H9 (cell line): ENCODE results near the gene ISCU. TPM values are rescaled to one million over a fixed set of nuclear protein-coding genes. Genes with fewer than 3 reads are reported as not detected.
A peak's percentile ranks its signal among the peaks of the same experiment; 100 is the strongest.

ENCODE experiments used
- DNase-seq: peaks from one replicate; pipeline ENCODE4 v3.0.0-alpha.2; 2017
- H2AFZ ChIP-seq: one replicate; pipeline ENCODE4 v1.6.1; 2013; ENCODE audit warnings: mild to moderate bottlenecking, low read length, control low read depth, moderate library complexity
- H2AK5ac ChIP-seq: 2 replicates; pipeline ENCODE4 v1.6.1; 2013; ENCODE audit warnings: low read length, control low read depth, mixed read lengths; ENCODE audit not compliant: insufficient read length
- H2BK120ac ChIP-seq: one replicate; pipeline ENCODE4 v1.6.1; 2013; ENCODE audit warnings: low read depth, mild to moderate bottlenecking, low read length, control low read depth, inconsistent platforms; ENCODE audit not compliant: poor library complexity, severe bottlenecking
- H2BK12ac ChIP-seq: 2 replicates; pipeline ENCODE4 v1.6.1; 2013; ENCODE audit warnings: low read length, control low read depth, mixed read lengths, low read depth; ENCODE audit not compliant: insufficient read length
- H2BK15ac ChIP-seq: 2 replicates; pipeline ENCODE4 v1.6.1; 2013; ENCODE audit warnings: low read depth, low read length, control low read depth
- H2BK20ac ChIP-seq: one replicate; pipeline ENCODE4 v1.6.1; 2013; ENCODE audit warnings: low read depth, mild to moderate bottlenecking, low read length, control low read depth, inconsistent platforms; ENCODE audit not compliant: poor library complexity, severe bottlenecking
- H2BK5ac ChIP-seq: 2 replicates; pipeline ENCODE4 v1.6.1; 2013; ENCODE audit warnings: low read length, control low read depth, mixed read lengths; ENCODE audit not compliant: insufficient read length
- H3K14ac ChIP-seq: 2 replicates; pipeline ENCODE4 v1.6.1; 2013; ENCODE audit warnings: low read length, control low read depth; ENCODE audit not compliant: insufficient read depth
- H3K18ac ChIP-seq: 2 replicates; pipeline ENCODE4 v1.6.1; 2013; ENCODE audit warnings: low read depth, mild to moderate bottlenecking, mixed read lengths, low read length, control low read depth; ENCODE audit not compliant: insufficient read length
- H3K23ac ChIP-seq: 2 replicates; pipeline ENCODE4 v1.6.1; 2013; ENCODE audit warnings: low read length, control low read depth, mixed read lengths, low read depth; ENCODE audit not compliant: insufficient read length
- H3K23me2 ChIP-seq: 2 replicates; pipeline ENCODE4 v1.6.1; 2013; ENCODE audit warnings: low read depth, mild to moderate bottlenecking, mixed read lengths, low read length, control low read depth; ENCODE audit not compliant: insufficient read length, poor library complexity, severe bottlenecking
- H3K27ac ChIP-seq: 2 replicates; pipeline ENCODE4 v1.5.1; 2013; ENCODE audit warnings: low read length, control low read depth, mixed read lengths, low read depth; ENCODE audit not compliant: insufficient read length
- H3K27me3 ChIP-seq: 2 replicates; pipeline ENCODE4 v1.6.1; 2013; ENCODE audit warnings: low read length, control low read depth, inconsistent platforms; ENCODE audit not compliant: insufficient read depth
- H3K4ac ChIP-seq: 2 replicates; pipeline ENCODE4 v1.6.1; 2013; ENCODE audit warnings: low read depth, mild to moderate bottlenecking, control low read depth, inconsistent platforms, low read length, moderate library complexity
- H3K4me1 ChIP-seq: 2 replicates; pipeline ENCODE4 v1.6.1; 2013; ENCODE audit warnings: low read length, control low read depth, inconsistent platforms; ENCODE audit not compliant: insufficient read depth
- H3K4me2 ChIP-seq: 2 replicates; pipeline ENCODE4 v1.6.1; 2013; ENCODE audit warnings: low read length, control low read depth, mixed read lengths; ENCODE audit not compliant: insufficient read length, insufficient read depth
- H3K56ac ChIP-seq: 2 replicates; pipeline ENCODE4 v1.6.1; 2013; ENCODE audit warnings: low read depth, mild to moderate bottlenecking, mixed read lengths, low read length, control low read depth; ENCODE audit not compliant: insufficient read length
- H3K79me1 ChIP-seq: 2 replicates; pipeline ENCODE4 v1.6.1; 2013; ENCODE audit warnings: low read depth, mild to moderate bottlenecking, moderate library complexity, low read length, control low read depth, inconsistent platforms; ENCODE audit not compliant: insufficient read depth, poor library complexity, severe bottlenecking
- H3K79me2 ChIP-seq: 2 replicates; pipeline ENCODE4 v1.6.1; 2013; ENCODE audit warnings: low read length, control low read depth, inconsistent platforms; ENCODE audit not compliant: insufficient read depth
- H3K9ac ChIP-seq: 2 replicates; pipeline ENCODE4 v1.6.1; 2013; ENCODE audit warnings: low read length, control low read depth, mixed read lengths; ENCODE audit not compliant: insufficient read length; ENCODE audit errors: extremely low read depth
- H3K9me3 ChIP-seq: one replicate; pipeline ENCODE4 v1.6.1; 2013; ENCODE audit warnings: low read depth, low read length, inconsistent platforms; ENCODE audit not compliant: control insufficient read depth
- H3T11ph ChIP-seq: one replicate; pipeline ENCODE4 v1.6.1; 2013; ENCODE audit warnings: mild to moderate bottlenecking, low read length, control low read depth, inconsistent platforms
- H4K20me1 ChIP-seq: one replicate; pipeline ENCODE4 v1.6.1; 2013; ENCODE audit not compliant: control insufficient read depth, insufficient read length, insufficient read depth
- H4K5ac ChIP-seq: 2 replicates; pipeline ENCODE4 v1.6.1; 2013; ENCODE audit warnings: low read depth, mild to moderate bottlenecking, mixed read lengths, low read length, control low read depth; ENCODE audit not compliant: insufficient read length
- H4K8ac ChIP-seq: replicated peaks from 2 replicates; pipeline ENCODE4 v1.6.1; 2013; ENCODE audit warnings: low read length, control low read depth, mixed read lengths, low read depth; ENCODE audit not compliant: insufficient read length
- H4K91ac ChIP-seq: 2 replicates; pipeline ENCODE4 v1.6.1; 2013; ENCODE audit warnings: low read depth, mild to moderate bottlenecking, moderate library complexity, mixed read lengths, low read length, control low read depth; ENCODE audit not compliant: insufficient read length
- H3K27ac Mint-ChIP-seq, 3 experiments: 2 replicates in 2 of 3; 3 replicates in 1 of 3; pipeline ENCODE4 v1.8.0; 2020 to 2021; ENCODE audit warnings: mixed read lengths in 3 of 3, mild to moderate bottlenecking in 1 of 3, moderate library complexity in 1 of 3
- H3K27me3 Mint-ChIP-seq: 2 replicates; pipeline ENCODE4 v1.8.0; 2021; ENCODE audit warnings: low read depth, mild to moderate bottlenecking, moderate library complexity, mixed read lengths
- H3K36me3 Mint-ChIP-seq, 3 experiments: 2 replicates in 2 of 3; 3 replicates in 1 of 3; pipeline ENCODE4 v1.8.0; 2020 to 2021; ENCODE audit warnings: low read depth in 3 of 3, mixed read lengths in 3 of 3; ENCODE audit not compliant: insufficient read depth in 1 of 3
- H3K4me1 Mint-ChIP-seq, 2 experiments: 2 replicates each; pipeline ENCODE4 v1.8.0; 2020; ENCODE audit warnings: mixed read lengths in 2 of 2
- H3K4me3 Mint-ChIP-seq, 2 experiments: 2 replicates in 1 of 2; 3 replicates in 1 of 2; pipeline ENCODE4 v1.8.0; 2020 to 2021; ENCODE audit warnings: mild to moderate bottlenecking in 2 of 2, mixed read lengths in 2 of 2, moderate library complexity in 1 of 2
- H3K9me3 Mint-ChIP-seq, 2 experiments: 2 replicates in 1 of 2; 3 replicates in 1 of 2; pipeline ENCODE4 v1.8.0; 2020; ENCODE audit warnings: mild to moderate bottlenecking in 2 of 2, mixed read lengths in 2 of 2, moderate library complexity in 1 of 2
- WGBS: extraction: QIAGEN DNeasy Blood & Tissue Kit; methylation state at CpG from one replicate; pipeline ENCODE4 v1.1.7; 2013; ENCODE audit warnings: missing lambda C conversion rate, low lambda C conversion rate, mixed read lengths; ENCODE audit not compliant: insufficient read length; ENCODE audit errors: extremely low coverage; 5-methylcytosine and 5-hydroxymethylcytosine counted together
- total RNA-seq: library from RNA; stranded (reverse); gene quantifications from 2 replicates; pipeline ENCODE4 v1.2.1, GENCODE V29; 2021
- TF ChIP-seq, protein P1 (sequence below): fragments of 200-600 bp; sonication (generic); conservative IDR thresholded peaks from 3 replicates; pipeline ENCODE4 v1.8.0; 2021; ENCODE audit warnings: antibody characterized with exemption, mild to moderate bottlenecking

Gene ISCU
- total RNA-seq, 1 experiment from 2014 or later = 64.9 TPM

DNA sequence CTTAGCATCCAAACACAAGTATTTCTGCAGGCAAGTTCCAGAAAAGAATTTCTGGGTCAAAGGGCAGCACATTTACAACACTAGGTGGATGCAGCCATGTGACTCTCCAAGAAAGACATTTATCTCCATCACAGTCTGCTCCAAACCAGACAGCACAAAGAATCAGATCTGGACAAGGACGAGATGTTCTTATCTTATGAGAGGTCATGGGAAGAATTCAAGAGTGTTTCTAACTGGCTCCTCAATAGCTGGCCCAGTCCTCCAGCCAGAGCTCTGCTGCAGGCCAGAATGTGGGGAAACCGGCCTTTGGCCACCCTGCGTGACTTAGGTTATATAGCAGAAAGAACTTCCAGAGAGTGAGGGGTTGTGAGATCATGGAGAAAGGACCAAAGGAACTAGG, 18.1 kb downstream of the ISCU start:
- Histone ChIP-seq H3K27me3 (no peaks in the 10 kb centered on the region), H3K9me3 (no peaks in the 10 kb centered on the region), H2BK5ac (no peak overlapping the region), H3T11ph (no peak overlapping the region), H3K4me2 (no peak overlapping the region), H3K79me2 (no peaks in the 10 kb centered on the region), H3K4ac (no peak overlapping the region), H3K18ac (no peak overlapping the region), H3K79me1 (no peaks in the 10 kb centered on the region), H2BK120ac (no peak overlapping the region), H3K23ac (no peak overlapping the region), H4K20me1 (no peaks in the 10 kb centered on the region), H2BK20ac (no peak overlapping the region), H2AFZ (no peak overlapping the region), H3K23me2 (no peaks in the 10 kb centered on the region), H4K8ac (no peak overlapping the region), H3K9ac (no peak overlapping the region), H2BK12ac (no peak overlapping the region), H4K91ac (no peak overlapping the region), H4K5ac (no peak overlapping the region), H3K56ac (no peak overlapping the region), H3K27ac (no peak overlapping the region), H3K14ac (no peak overlapping the region), H2BK15ac (no peak overlapping the region), H3K4me1 (no peaks in the 10 kb centered on the region), H2AK5ac (no peak overlapping the region)
- Mint-ChIP-seq H3K9me3 (peaks cover 9 to 10% of the 10 kb centered on the region in 2 experiments), H3K27me3 (peaks cover 3% of the 10 kb centered on the region), H3K36me3 (peaks cover 4 to 11% (median 4%) of the 10 kb centered on the region in 3 experiments; a peak in 5 of 7 replicates), H3K4me3 (no peak overlapping the region), H3K4me1 (0 out of 4 replicates have a peak, but pooled peaks cover 0 to 6% of the 10 kb centered on the region in 2 experiments), H3K27ac (peak overlapping the region in 2 of 3 experiments; percentile 24 to 32; a peak in 2 of 7 replicates)
- WGBS = no CpG with 5 or more reads among the region's 3 CpGs
- TF ChIP-seq, protein P1, sequence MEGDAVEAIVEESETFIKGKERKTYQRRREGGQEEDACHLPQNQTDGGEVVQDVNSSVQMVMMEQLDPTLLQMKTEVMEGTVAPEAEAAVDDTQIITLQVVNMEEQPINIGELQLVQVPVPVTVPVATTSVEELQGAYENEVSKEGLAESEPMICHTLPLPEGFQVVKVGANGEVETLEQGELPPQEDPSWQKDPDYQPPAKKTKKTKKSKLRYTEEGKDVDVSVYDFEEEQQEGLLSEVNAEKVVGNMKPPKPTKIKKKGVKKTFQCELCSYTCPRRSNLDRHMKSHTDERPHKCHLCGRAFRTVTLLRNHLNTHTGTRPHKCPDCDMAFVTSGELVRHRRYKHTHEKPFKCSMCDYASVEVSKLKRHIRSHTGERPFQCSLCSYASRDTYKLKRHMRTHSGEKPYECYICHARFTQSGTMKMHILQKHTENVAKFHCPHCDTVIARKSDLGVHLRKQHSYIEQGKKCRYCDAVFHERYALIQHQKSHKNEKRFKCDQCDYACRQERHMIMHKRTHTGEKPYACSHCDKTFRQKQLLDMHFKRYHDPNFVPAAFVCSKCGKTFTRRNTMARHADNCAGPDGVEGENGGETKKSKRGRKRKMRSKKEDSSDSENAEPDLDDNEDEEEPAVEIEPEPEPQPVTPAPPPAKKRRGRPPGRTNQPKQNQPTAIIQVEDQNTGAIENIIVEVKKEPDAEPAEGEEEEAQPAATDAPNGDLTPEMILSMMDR = no peak
- DNase-seq = no peak
